Liver (tissue), 9 donors: ENCODE data around the gene ANAPC5. TPM values are rescaled to one million over a fixed set of nuclear protein-coding genes. Genes with fewer than 3 reads are reported as not detected.

Experiments used
- DNase-seq: peaks from one replicate; pipeline ENCODE4 v3.0.0-alpha.2; 2017; ENCODE audit warnings: low spot score
- H3K27ac ChIP-seq, 2 donors: one replicate each; pipeline ENCODE4 v1.7.0; 2013; ENCODE audit warnings: inconsistent platforms in 2 of 2, low read length in 2 of 2, control low read depth in 1 of 2, low read depth in 1 of 2, mild to moderate bottlenecking in 1 of 2
- H3K27me3 ChIP-seq, 4 donors: one replicate each; pipeline versions ENCODE4 v1.6.1 to v1.7.0; 2013; ENCODE audit warnings: low read length in 3 of 4, inconsistent platforms in 1 of 4, mild to moderate bottlenecking in 1 of 4, moderate library complexity in 1 of 4; ENCODE audit not compliant: control insufficient read depth in 4 of 4, insufficient read depth in 4 of 4
- H3K36me3 ChIP-seq, 4 donors: one replicate each; pipeline versions ENCODE4 v1.6.1 to v1.7.0; 2013; ENCODE audit warnings: low read length in 3 of 4, mild to moderate bottlenecking in 3 of 4, low read depth in 1 of 4, moderate library complexity in 1 of 4; ENCODE audit not compliant: control insufficient read depth in 4 of 4, insufficient read depth in 3 of 4
- H3K4me1 ChIP-seq, 4 donors: one replicate each; pipeline versions ENCODE4 v1.6.1 to v1.7.0; 2013; ENCODE audit warnings: low read length in 3 of 4, mild to moderate bottlenecking in 3 of 4, moderate library complexity in 1 of 4; ENCODE audit not compliant: control insufficient read depth in 4 of 4, insufficient read depth in 4 of 4
- H3K4me3 ChIP-seq, 3 donors: one replicate each; pipeline versions ENCODE4 v1.6.1 to v1.7.0; 2013; ENCODE audit warnings: low read length in 3 of 3, control low read depth in 1 of 3, low read depth in 1 of 3, mild to moderate bottlenecking in 1 of 3
- H3K9ac ChIP-seq, 2 donors: one replicate each; pipeline ENCODE4 v1.7.0; 2013; ENCODE audit warnings: low read length in 2 of 2, mild to moderate bottlenecking in 2 of 2, moderate library complexity in 2 of 2, control low read depth in 1 of 2, low read depth in 1 of 2
- H3K9me3 ChIP-seq, 4 donors: one replicate each; pipeline versions ENCODE4 v1.6.1 to v1.7.0; 2013; ENCODE audit warnings: low read length in 3 of 4; ENCODE audit not compliant: control insufficient read depth in 4 of 4
- ATF3 ChIP-seq: IDR thresholded peaks from 2 replicates; pipeline ENCODE4 v1.6.1; 2016; ENCODE audit warnings: antibody characterized with exemption
- CTCF ChIP-seq: fragments of 150-350 bp; IDR thresholded peaks from 2 replicates; pipeline ENCODE4 v1.5.1; 2017; ENCODE audit warnings: improper control_type of control experiment, low read depth, low read length; ENCODE audit not compliant: missing input control
- EGR1 ChIP-seq, 2 donors: IDR thresholded peaks; 2 replicates each; pipeline ENCODE4 v1.6.1; 2016 to 2018; ENCODE audit warnings: antibody characterized with exemption in 2 of 2, low read depth in 2 of 2
- FOXA1 ChIP-seq: IDR thresholded peaks from 2 replicates; pipeline ENCODE4 v1.6.1; 2016; ENCODE audit warnings: antibody characterized with exemption
- FOXA2 ChIP-seq: IDR thresholded peaks from 2 replicates; pipeline ENCODE4 v1.6.1; 2016; ENCODE audit warnings: antibody characterized with exemption
- GABPA ChIP-seq, 2 donors: IDR thresholded peaks in 1 of 2; conservative IDR thresholded peaks in 1 of 2; 2 replicates each; pipeline ENCODE4 v1.6.1; 2016; ENCODE audit warnings: antibody characterized with exemption in 2 of 2, mild to moderate bottlenecking in 1 of 2, moderate library complexity in 1 of 2
- HNF4G ChIP-seq: IDR thresholded peaks from 2 replicates; pipeline ENCODE4 v1.6.1; 2016; ENCODE audit warnings: antibody characterized with exemption
- MAX ChIP-seq: IDR thresholded peaks from 2 replicates; pipeline ENCODE4 v1.6.1; 2016; ENCODE audit warnings: antibody characterized with exemption
- NR2F2 ChIP-seq: IDR thresholded peaks from 2 replicates; pipeline ENCODE4 v1.6.1; 2016; ENCODE audit warnings: antibody characterized with exemption
- RAD21 ChIP-seq, 2 donors: IDR thresholded peaks; 2 replicates each; pipeline ENCODE4 v1.6.1; 2016; ENCODE audit warnings: antibody characterized with exemption in 2 of 2, mild to moderate bottlenecking in 2 of 2
- RXRA ChIP-seq, 2 donors: IDR thresholded peaks; 2 replicates each; pipeline ENCODE4 v1.6.1; 2017 to 2018; ENCODE audit warnings: antibody characterized with exemption in 2 of 2, mild to moderate bottlenecking in 1 of 2
- SP1 ChIP-seq: IDR thresholded peaks from 2 replicates; pipeline ENCODE4 v1.6.1; 2018; ENCODE audit warnings: antibody characterized with exemption, mild to moderate bottlenecking
- TAF1 ChIP-seq: conservative IDR thresholded peaks from 2 replicates; pipeline ENCODE4 v1.6.1; 2016; ENCODE audit warnings: antibody characterized with exemption, mild to moderate bottlenecking
- YY1 ChIP-seq: IDR thresholded peaks from 2 replicates; pipeline ENCODE4 v1.6.1; 2016; ENCODE audit warnings: antibody characterized with exemption, mild to moderate bottlenecking
- WGBS: extraction: QIAGEN DNeasy Blood & Tissue Kit; methylation state at CpG from one replicate; pipeline ENCODE4 v1.1.7; 2013; 5-methylcytosine and 5-hydroxymethylcytosine counted together
- polyA plus RNA-seq, 2 donors: library from polyadenylated mRNA; stranded (reverse) in 1 of 2; unstranded in 1 of 2; fragments of 200-250 nt in 1 of 2; fragments of >200 nt in 1 of 2; fragmentation: Nextera tagmentation in 1 of 2; extraction: Ambion mirVana in 1 of 2; gene quantifications; one replicate each; pipeline versions ENCODE4 v1.2.1 to v1.2.3, GENCODE V29; 2013 to 2015
- total RNA-seq, 2 donors: library from RNA; depleted of rRNA; stranded (reverse); fragments of >200 nt; gene quantifications; one replicate each; pipeline ENCODE4 v1.2.3, GENCODE V29; 2014
- TF ChIP-seq, protein P1 (sequence below): IDR thresholded peaks from 2 replicates; pipeline ENCODE4 v1.6.1; 2016; ENCODE audit warnings: antibody characterized with exemption, mild to moderate bottlenecking
- donor health status: healthy.
- donor health status: healthy.
- donor health status: healthy.
- donor health status: healthy.
- donor health status: healthy.

Gene ANAPC5
- total and polyA plus RNA-seq, 4 donors = 44.1 to 111 (median 62.2) TPM

- 89% methylated on average over 21 of the region's 21 CpGs for WGBS
- peaks cover 21 to 64% (median 40%) of the 10 kb centered on the region in 4 donors for H3K36me3 ChIP-seq
- peaks cover 0 to 3% (median 2%) of the 10 kb centered on the region in 4 donors for H3K4me1 ChIP-seq
- TF ChIP-seq CTCF (no peak), SP1 (no peak), FOXA2 (no peak), GABPA (IDR thresholded peaks at IDR 0.05 in 1 of 2, conservative IDR thresholded peaks at IDR 0.05 in 1 of 2) (no peak), FOXA1 (no peak), MAX (no peak), RAD21 (IDR thresholded peaks at IDR 0.05) (no peak), NR2F2 (no peak), RXRA (IDR thresholded peaks at IDR 0.05) (no peak), HNF4G (no peak), TAF1 (no peak), YY1 (no peak)
- TF ChIP-seq, protein P1, sequence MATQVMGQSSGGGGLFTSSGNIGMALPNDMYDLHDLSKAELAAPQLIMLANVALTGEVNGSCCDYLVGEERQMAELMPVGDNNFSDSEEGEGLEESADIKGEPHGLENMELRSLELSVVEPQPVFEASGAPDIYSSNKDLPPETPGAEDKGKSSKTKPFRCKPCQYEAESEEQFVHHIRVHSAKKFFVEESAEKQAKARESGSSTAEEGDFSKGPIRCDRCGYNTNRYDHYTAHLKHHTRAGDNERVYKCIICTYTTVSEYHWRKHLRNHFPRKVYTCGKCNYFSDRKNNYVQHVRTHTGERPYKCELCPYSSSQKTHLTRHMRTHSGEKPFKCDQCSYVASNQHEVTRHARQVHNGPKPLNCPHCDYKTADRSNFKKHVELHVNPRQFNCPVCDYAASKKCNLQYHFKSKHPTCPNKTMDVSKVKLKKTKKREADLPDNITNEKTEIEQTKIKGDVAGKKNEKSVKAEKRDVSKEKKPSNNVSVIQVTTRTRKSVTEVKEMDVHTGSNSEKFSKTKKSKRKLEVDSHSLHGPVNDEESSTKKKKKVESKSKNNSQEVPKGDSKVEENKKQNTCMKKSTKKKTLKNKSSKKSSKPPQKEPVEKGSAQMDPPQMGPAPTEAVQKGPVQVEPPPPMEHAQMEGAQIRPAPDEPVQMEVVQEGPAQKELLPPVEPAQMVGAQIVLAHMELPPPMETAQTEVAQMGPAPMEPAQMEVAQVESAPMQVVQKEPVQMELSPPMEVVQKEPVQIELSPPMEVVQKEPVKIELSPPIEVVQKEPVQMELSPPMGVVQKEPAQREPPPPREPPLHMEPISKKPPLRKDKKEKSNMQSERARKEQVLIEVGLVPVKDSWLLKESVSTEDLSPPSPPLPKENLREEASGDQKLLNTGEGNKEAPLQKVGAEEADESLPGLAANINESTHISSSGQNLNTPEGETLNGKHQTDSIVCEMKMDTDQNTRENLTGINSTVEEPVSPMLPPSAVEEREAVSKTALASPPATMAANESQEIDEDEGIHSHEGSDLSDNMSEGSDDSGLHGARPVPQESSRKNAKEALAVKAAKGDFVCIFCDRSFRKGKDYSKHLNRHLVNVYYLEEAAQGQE = no peak
- H3K4me3 ChIP-seq = no peak overlapping the region
- H3K9me3 ChIP-seq = no peaks in the 10 kb centered on the region
- DNase-seq = no peak
- no peak overlapping the region for H3K9ac ChIP-seq
- no peak overlapping the region for H3K27ac ChIP-seq
- H3K27me3 ChIP-seq = no peaks in the 10 kb centered on the region
Observed at GRCh38 chr12:121326996-121327674, 25.1 kb downstream of the ANAPC5 start.

- Histone ChIP-seq H3K27ac (no peak overlapping the region), H3K4me1 (peaks cover 0 to 3% (median 1%) of the 10 kb centered on the region in 4 donors), H3K4me3 (no peak overlapping the region), H3K27me3 (no peaks in the 10 kb centered on the region), H3K36me3 (peaks cover 17 to 58% (median 39%) of the 10 kb centered on the region in 4 donors), H3K9ac (no peak overlapping the region), H3K9me3 (no peaks in the 10 kb centered on the region)
- DNase-seq = no peak
- 67% methylated on average over 5 of the region's 5 CpGs for WGBS
- TF ChIP-seq SP1 (no peak), FOXA2 (no peak), RAD21 (IDR thresholded peaks at IDR 0.05) (no peak), GABPA (IDR thresholded peaks at IDR 0.05 in 1 of 2, conservative IDR thresholded peaks at IDR 0.05 in 1 of 2) (no peak), ATF3 (no peak), YY1 (no peak), EGR1 (IDR thresholded peaks at IDR 0.05; ENCODE audit: low read depth in 2 of 2) (no peak), CTCF (no peak), NR2F2 (no peak)
Observed at GRCh38 chr12:121325922-121326396, 26.3 kb downstream of the ANAPC5 start.
